OCI-LY7 (cell line): ENCODE measurements around the gene ADCY5. TPM values are rescaled to one million over a fixed set of nuclear protein-coding genes. Genes with fewer than 3 reads are reported as not detected.

Source experiments
- BruUV-seq: library from RNA; stranded (reverse); fragments of 400-500 nt; replicated peaks from 2 replicates; lab custom pipeline; 2021; lab: Mats Ljungman, UMichigan
- CTCF ChIA-PET: fragments of 300-600 bp; sonication (Branson Sonifier 250); formaldehyde crosslinking; loops from one replicate; lab custom pipeline; 2022; ENCODE audit warnings: antibody characterized with exemption; ENCODE audit not compliant: unreplicated experiment; lab: Charles Lee
- POLR2A ChIA-PET: fragments of 300-600 bp; sonication (Branson Sonifier 250); formaldehyde crosslinking; loops from one replicate; lab custom pipeline; 2022; ENCODE audit warnings: antibody characterized with exemption; lab: Charles Lee
- DNase-seq: peaks from one replicate; pipeline ENCODE4 v3.0.0-alpha.2; 2015; ENCODE audit warnings: low spot score
- H2AFZ ChIP-seq: fragments of 200-600 bp; sonication (generic), shearing (Covaris generic); 2 replicates; pipeline ENCODE4 v1.6.1; 2014; ENCODE audit warnings: mild to moderate bottlenecking, antibody characterized with exemption, low read length, moderate library complexity
- H3K27ac ChIP-seq: fragments of 200-600 bp; sonication (generic); 2 replicates; pipeline ENCODE4 v1.5.1; 2014; ENCODE audit warnings: mixed run types, low read depth, mild to moderate bottlenecking, moderate library complexity, low read length, inconsistent platforms; ENCODE audit not compliant: poor library complexity, severe bottlenecking
- H3K36me3 ChIP-seq: fragments of 200-600 bp; sonication (generic); 2 replicates; pipeline ENCODE4 v1.6.1; 2014; ENCODE audit warnings: mild to moderate bottlenecking, antibody characterized with exemption, low read length, moderate library complexity, mixed read lengths; ENCODE audit not compliant: insufficient read depth
- H3K4me1 ChIP-seq: fragments of 200-600 bp; sonication (generic); 2 replicates; pipeline ENCODE4 v1.5.1; 2014; ENCODE audit warnings: mild to moderate bottlenecking, low read length; ENCODE audit not compliant: insufficient read depth, poor library complexity, severe bottlenecking
- H3K4me2 ChIP-seq: fragments of 200-600 bp; sonication (generic); 2 replicates; pipeline ENCODE4 v1.6.1; 2014; ENCODE audit warnings: mild to moderate bottlenecking, low read length
- H3K4me3 ChIP-seq: fragments of 200-600 bp; sonication (generic); 2 replicates; pipeline ENCODE4 v1.5.1; 2014; ENCODE audit warnings: mild to moderate bottlenecking, low read depth, low read length; ENCODE audit not compliant: poor library complexity, severe bottlenecking
- H3K79me2 ChIP-seq: fragments of 200-600 bp; sonication (generic); 2 replicates; pipeline ENCODE4 v1.6.1; 2016; ENCODE audit warnings: low read depth, mild to moderate bottlenecking, low read length, moderate library complexity, mixed read lengths; ENCODE audit not compliant: insufficient read depth
- H3K9me2 ChIP-seq: fragments of 200-600 bp; sonication (generic); 2 replicates; pipeline ENCODE4 v1.6.1; 2016; ENCODE audit warnings: mild to moderate bottlenecking, low read length, mixed read lengths; ENCODE audit not compliant: insufficient read depth
- H3K9me3 ChIP-seq: fragments of 200-600 bp; sonication (generic); 2 replicates; pipeline ENCODE4 v1.6.1; 2014; ENCODE audit warnings: mild to moderate bottlenecking, mixed run types, low read length, mixed read lengths
- H4K20me1 ChIP-seq: fragments of 200-600 bp; sonication (generic); 2 replicates; pipeline ENCODE4 v1.6.1; 2014; ENCODE audit warnings: mild to moderate bottlenecking, antibody characterized with exemption, low read length, moderate library complexity, mixed read lengths; ENCODE audit not compliant: insufficient read depth
- CTCF ChIP-seq: fragments of 200-600 bp; sonication (generic); conservative IDR thresholded peaks from 2 replicates; pipeline ENCODE4 v1.5.1; 2014; ENCODE audit warnings: mild to moderate bottlenecking, antibody characterized with exemption, low read length, moderate library complexity, mixed read lengths
- EZH2phosphoT487 ChIP-seq: fragments of 200-600 bp; sonication (generic); IDR thresholded peaks from 2 replicates; pipeline ENCODE4 v1.6.1; 2018; ENCODE audit warnings: low read depth, borderline replicate concordance, mild to moderate bottlenecking, mixed run types, antibody characterized with exemption, low read length, moderate library complexity, mixed read lengths
- intact Hi-C: fragments of 100-400 bp; cut with micrococcal nuclease; formaldehyde crosslinking; loops from one replicate; pipeline ENCODE4 v1.10.0; 2022; ENCODE audit not compliant: unreplicated experiment
- total RNA-seq, 2 experiments: library from RNA; depleted of rRNA in 1 of 2; stranded (reverse); fragments of >200 nt in 1 of 2; shearing (Covaris generic) in 1 of 2; gene quantifications; 2 replicates each; pipeline ENCODE4 v1.2.3, GENCODE V29; 2014 to 2022

Gene ADCY5
- total RNA-seq, 2 experiments from 2014 or later = 0.03 to 0.63 TPM

- TF ChIP-seq EZH2phosphoT487 (no peak), CTCF (no peak)
- Histone ChIP-seq H4K20me1 (no peaks in the 10 kb centered on the region), H3K9me2 (no peaks in the 10 kb centered on the region), H3K27ac (no peak overlapping the region), H3K4me3 (no peak overlapping the region), H3K9me3 (no peaks in the 10 kb centered on the region), H2AFZ (no peak overlapping the region), H3K4me2 (no peak overlapping the region), H3K79me2 (no peaks in the 10 kb centered on the region), H3K4me1 (no peaks in the 10 kb centered on the region), H3K36me3 (peaks cover 30% of the 10 kb centered on the region)
- ChIA-PET POLR2A (interaction anchor here (1.2 kb wide), 1 partner anchor 10 kb away, joined by 5 read pairs; no protein-coding TSS in a partner anchor), CTCF (no interaction called here)
- DNase-seq = no peak
- intact Hi-C loops = no loop called here
- BruUV-seq = no TSS peak
Observed at GRCh38 chr3:123236902-123237301, 212.0 kb downstream of the ADCY5 start.

Other genes starting within 250 kb of the ADCY5 start
- gene SEC22A, start 247.1 kb downstream of the ADCY5 start, total RNA-seq (2014; rRNA removed; shearing (Covaris generic)) = 24.5 and 26.4 TPM in 2 replicates
- gene SEC22A, start 247.1 kb downstream of the ADCY5 start, total RNA-seq (2022) = 22.0 and 26.8 TPM in 2 replicates
- 6.5 and 10.2 TPM in 2 replicates for gene HACD2, start 136.0 kb upstream of the ADCY5 start, total RNA-seq (2014; rRNA removed; shearing (Covaris generic))
- 18.0 and 22.5 TPM in 2 replicates for gene HACD2, start 136.0 kb upstream of the ADCY5 start, total RNA-seq (2022)